ENCODE measurements around the gene CPSF3.
"Not testable (repeated sequence)": the region's sequence is repeated elsewhere in the genome, so short reads cannot be mapped to it uniquely, and the experiment has no call there.

The CPSF3 gene

DNA sequence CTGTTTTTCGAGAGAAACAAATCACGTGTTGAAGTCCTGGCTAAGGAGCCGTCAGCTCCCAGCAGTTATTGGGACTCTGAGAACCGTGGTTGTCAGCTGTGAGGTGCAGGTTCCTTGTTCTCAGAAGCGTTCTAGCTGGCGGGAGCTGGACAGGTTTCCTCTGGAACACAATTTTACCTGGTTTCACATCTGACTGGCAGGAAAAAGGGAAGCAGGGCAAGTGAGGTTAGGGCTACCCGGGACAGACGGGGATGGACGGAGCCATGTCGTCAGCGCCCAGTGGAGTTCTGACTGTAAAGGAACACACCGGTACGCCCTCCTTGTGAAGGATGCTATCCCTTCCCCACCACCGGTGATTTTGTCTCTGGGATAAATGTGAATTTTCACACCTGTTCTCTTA is 26.3 kb upstream of the CPSF3 start:
- DNase-seq, result no peak

DNA sequence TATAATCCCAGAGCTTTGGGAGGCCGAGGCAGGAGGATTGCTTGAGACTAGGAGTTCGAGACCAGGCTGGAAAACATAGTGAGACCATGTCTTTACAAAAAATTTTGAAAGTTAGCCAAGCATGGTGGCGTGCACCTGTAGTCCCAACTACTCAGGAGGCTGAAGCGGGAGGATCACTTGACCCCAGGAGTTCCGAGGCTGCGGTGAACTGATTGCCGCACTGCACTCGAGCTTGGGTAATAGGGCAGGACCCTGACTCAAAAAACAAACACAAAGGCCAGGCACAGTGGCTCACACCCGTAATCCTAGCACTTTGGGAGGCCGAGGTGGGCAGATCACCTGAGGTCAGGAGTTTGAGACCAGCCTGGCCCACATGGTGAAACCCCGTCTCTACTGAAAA is 25.2 kb upstream of the CPSF3 start:
- not testable (repeated sequence) for DNase-seq

- no peak for DNase-seq
Measured at GRCh38 chr2:9398881-9399780, 24.3 kb upstream of the CPSF3 start.

DNA sequence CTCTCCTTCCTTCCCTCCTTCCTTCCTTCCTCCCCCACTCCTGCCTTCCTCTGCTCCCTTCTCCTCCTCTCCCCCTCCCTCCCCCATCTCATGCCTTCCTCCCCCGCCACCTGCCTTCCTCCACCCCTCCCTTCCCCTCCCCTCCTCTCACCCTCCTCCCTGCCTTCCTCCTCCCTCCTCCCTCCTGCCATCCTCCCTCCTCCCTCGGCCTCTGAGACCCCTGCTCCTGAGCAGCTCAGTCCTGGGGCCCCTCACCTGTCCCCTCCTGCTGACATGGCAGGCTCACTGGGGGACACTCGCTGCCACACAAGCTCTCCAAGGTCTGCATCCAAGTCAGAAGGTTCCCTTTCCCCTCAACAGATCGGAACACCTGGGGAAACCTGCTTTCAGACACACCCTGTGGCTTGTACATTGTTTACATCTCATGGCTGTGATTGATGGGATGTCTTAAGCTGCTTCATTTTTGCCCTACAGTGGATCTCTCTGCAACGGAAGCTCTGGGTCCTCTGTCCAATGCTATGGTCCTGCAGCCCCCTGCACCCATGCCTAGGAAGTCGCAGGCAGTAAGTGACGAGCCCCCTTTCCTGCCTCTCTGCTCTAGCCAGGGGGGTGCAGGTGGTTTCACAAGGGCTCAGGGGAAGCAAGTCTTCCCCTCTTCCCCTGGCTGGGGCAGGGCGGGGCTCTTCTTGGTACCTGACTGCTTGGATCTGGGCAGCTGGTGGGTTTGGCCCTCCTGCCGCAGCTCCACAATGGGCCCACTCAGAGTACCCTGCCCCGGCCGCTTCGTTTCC is 23.0 kb upstream of the CPSF3 start:
- DNase-seq, result no peak

- no peak for DNase-seq
Measured at GRCh38 chr2:9401059-9401547, 22.4 kb upstream of the CPSF3 start.

- DNase-seq, result no peak
Measured at GRCh38 chr2:9401646-9402371, 21.6 kb upstream of the CPSF3 start.

- no peak for DNase-seq
Measured at GRCh38 chr2:9403924-9404323, 19.5 kb upstream of the CPSF3 start.

GRCh38 chr2:9404451-9404850 is 19.0 kb upstream of the CPSF3 start:
- DNase-seq, result no peak

- no peak for DNase-seq
Measured at GRCh38 chr2:9405636-9406035, 17.8 kb upstream of the CPSF3 start.

DNA sequence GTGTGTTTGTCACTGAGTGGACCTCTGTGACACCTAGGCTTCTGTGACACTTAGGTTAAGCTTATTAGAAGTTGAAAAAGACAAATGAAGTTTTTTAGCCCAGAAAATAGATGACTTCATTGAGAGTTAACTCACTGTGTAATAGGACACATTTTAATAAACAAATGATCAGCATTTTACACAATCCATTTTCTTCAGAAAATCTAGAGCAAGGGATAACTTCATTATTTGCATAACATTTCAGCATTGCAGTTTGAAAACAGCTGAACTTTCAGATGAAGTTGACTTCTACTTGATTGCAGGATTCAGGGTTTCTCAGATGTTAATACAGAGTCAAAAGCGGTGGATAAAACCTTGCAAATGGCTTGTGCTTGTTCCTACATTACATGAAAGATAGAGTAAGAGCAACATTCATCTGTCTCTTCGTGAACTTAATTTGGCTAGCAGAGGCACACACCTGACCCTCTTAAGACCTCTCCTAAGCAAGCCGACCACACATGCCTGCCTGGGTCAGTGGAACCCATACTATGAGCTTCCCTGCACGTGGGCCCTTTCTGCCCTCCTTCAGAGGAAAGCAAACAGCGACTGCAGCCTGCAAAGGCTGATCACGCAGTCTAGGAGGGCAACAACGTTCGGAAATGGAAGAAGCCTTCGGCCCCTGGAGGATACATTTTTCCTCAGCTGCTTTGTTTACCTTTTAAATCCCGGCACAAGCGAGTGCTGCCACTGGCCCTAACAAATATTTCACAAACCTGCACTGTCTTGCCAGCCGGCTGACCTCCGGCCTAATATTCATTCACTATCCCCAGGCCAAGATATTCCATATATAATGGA is 16.7 kb upstream of the CPSF3 start:
- DNase-seq, result no peak

- DNase-seq, result no peak
Measured at GRCh38 chr2:9407363-9407811, 16.1 kb upstream of the CPSF3 start.

GRCh38 chr2:9408641-9409151 is 14.8 kb upstream of the CPSF3 start:
- no peak for DNase-seq

DNA sequence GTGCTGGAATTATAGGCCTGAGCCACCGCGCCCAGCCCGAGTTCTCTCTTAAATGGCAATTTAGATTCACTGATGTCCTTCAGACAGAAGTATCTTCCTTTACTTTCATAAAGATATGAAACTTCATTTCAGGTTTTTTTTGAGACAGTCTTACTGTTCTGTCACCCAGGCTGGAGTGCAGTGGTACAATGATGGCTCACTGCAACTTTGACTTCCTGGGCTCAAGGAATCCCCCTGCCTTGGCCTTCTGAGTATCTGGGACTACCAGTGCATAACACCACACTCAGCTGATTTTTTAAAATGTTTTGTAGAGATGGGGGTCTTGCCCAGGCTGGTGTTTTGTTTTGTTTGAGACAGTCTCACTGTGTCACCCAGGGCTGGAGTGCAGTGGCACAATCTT is 13.3 kb upstream of the CPSF3 start:
- no peak for DNase-seq

DNA sequence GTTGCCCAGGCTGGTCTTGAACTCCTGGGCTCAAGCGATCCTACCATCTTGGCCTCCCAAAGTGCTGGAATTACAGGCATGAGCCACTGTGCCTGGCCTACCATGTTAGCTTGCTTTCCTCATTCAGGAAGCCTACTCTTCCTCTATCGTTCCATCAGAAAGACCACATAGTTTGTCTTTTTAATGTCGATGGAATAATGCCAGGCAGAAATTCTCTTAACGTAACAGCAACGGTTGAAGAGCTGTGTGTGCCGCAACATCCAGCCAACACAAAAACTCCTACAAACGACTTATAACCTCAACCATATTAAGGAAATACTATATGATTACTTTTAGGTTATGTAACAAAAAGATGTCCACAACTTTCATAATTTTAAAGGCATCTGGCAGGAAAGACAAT is 10.7 kb upstream of the CPSF3 start:
- no peak for DNase-seq

GRCh38 chr2:9415516-9416169 is 7.8 kb upstream of the CPSF3 start:
- DNase-seq, result no peak

DNA sequence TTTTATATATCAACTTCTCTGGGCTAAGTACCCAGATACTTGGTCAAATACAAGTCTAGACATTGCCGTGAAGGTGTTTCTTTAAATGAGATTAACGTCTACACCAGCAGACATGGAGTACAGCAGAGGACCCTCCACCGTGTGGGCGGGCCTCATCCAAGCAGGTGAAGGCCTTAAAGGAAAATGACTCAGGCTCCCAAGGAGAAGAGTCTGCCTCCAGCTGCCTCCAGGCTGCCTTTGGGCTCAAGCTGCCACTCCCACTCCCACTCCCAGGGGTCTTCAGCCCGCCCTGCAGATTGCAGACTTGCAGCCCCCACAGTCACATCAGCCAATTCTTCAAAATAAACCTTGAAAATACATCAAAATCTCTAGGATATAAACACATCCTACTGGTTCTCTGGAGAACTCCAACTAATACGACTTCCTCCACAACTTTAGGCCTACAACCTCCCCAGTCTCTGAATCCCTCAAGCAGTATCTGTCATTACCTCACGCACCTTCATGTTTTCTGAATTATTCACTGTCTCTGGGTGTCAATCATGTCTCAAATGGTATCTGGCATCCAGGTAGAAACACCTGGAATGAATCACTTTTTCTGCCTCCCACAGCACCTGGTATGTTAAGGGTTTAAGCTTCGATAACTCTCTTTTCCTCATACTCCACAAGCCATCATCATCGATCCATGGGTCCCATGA is 7.0 kb upstream of the CPSF3 start:
- no peak for DNase-seq

DNA sequence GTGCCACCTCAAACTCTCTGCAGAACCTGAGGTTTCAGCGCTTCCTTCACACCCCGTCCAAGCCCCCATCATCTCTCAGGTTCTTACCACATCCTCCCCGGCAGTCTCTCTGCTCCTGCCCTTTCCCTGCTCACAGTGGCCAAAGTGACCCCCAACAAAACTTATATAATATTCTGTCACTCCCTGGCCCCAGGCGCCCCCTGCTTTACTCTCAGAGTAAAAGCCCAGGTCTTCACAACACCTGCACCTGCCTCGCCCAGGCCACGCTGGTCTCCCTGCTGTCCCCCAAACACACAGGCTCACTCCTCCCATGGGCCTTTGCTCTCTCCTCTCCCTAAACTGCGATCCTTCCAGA is 6.5 kb upstream of the CPSF3 start:
- no peak for DNase-seq

DNA sequence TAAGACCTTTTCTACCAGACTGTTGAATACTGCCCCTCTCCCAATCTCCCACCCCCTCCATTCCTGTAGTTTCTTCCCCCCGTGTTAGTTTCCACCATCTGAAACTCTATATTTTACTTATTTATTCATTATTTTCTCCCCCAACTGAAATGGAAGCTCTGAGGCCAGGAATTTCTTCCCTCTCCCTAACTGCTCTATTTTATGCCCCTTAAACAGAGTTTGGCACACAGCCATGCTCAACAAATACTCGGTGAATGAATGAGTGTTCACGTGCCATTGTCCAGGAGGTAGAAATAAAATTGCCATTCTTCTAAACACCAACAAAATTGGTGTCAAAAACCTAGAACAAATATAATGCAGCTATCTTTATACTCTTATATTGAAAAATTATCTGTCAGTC is 5.7 kb upstream of the CPSF3 start:
- no peak for DNase-seq

DNA sequence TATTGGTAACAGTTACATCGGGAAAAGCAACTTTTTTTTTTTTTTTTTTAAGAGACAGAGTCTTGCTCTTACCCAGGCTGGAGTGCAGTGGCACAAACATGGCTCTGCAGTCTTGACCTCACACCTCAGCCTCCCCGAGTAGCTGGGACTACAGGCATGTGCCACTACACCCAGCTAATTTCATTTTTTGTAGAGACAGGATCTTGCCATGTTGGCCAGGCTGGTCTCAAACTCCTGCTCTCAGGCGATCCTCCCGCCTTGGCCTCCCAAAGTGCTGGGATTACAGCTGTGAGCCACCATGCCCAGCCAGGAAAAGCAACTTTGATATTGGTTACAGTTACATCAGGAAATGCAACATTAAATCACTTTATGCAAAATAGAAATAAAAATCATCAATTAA is 4.7 kb upstream of the CPSF3 start:
- DNase-seq, result no peak

DNA sequence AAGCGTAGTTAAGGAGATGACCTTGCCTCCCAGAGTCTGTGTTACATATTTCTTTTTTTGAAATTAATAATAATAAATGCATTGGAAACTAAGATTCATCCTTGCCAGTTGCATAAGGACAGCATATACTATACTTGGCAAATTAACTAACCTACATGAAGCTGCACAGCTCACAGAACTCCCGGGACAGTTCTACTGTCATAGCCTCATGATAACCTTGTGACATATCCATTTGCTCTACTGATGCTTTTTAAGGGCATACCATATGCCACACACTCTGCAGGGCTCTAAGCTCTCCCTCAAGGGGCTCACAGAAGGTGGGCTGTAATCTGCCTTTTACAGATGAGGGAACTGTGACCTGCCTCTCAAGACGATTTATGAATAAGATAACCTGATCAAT is 3.9 kb upstream of the CPSF3 start:
- no peak for DNase-seq

- no peak for DNase-seq
Measured at GRCh38 chr2:9420495-9420894, 3.0 kb upstream of the CPSF3 start.

Data from CD4-positive, alpha-beta T cell treated with Interleukin-6 for 4 hours (primary cell).